GM18499 (cell line): Measurements from ENCODE around the gene BTG1.

Experiments used
- ATAC-seq: cut with Tn5 transposase; IDR thresholded peaks from one replicate; pipeline ENCODE4 v1.9.1; 2021; ENCODE audit warnings: moderate number of reproducible peaks; ENCODE audit not compliant: insufficient read depth, unreplicated experiment

Gene BTG1

DNA sequence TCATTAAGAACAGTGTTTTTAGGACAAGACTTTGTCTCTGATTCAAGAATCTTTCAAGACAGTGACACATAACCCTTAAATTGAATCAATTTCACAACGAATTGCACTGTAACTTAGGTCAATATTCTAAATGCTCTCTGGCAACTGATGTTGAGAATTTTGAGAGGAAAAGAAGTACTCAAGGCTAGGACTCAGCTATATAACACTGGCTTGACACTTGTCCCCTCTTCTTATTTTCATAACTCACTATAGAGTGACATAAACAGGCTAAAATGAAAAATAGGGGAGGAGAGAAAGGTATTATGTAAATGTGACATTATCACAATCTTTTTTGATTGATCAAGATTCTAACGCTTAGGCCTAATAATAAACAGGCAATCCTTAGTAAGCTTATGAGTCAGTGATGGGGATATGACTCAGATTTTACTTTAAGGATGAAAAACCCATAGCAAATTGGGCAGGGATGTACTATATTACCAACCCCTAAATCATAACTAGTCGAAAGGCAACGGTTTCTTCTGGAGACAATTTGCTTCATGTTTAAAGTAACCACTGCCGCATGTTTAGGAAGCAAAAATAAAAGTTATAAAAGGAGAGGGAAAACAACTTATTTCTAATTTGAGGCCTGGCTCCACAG lies 10.9 kb downstream of the BTG1 start:
- no peak for ATAC-seq

DNA sequence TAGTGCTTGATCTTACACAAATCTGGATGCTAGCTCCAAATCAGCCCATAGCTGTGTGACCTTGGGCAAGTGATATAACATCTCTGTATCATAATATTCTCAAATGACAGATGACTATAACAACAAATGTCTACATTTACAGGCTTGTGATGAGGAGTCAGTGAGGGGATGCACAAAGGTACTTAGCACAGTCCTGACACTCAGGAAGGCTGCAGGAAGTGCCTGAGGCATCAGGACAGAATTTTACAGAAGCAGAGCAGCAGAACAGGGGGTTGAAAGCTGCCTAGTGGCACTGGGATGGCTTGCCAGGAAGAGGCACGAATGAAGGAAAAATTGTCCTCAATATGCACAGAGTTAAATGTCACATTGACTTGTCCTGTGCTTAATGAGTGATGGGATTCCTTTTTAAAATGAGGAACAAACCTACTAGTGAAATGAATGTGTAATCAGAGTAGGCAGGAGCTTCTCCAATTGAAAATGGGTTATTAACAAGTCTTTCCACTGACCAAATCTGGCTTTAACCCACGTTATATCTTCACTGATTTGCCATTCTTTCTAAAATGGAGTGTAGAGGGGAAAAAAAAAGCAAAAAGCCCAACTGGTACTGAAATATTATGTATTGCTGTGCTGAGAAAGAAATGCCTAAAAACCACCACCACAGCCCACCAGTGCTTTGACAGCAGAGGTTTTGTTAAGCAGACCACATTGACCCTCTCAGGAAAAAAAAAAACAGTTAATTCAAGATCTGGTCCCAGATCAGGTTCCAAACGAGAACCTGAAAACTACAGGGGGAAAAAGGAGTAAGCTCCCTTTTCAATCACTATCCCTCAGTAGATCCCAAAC lies 11.6 kb downstream of the BTG1 start:
- ATAC-seq = no peak

DNA sequence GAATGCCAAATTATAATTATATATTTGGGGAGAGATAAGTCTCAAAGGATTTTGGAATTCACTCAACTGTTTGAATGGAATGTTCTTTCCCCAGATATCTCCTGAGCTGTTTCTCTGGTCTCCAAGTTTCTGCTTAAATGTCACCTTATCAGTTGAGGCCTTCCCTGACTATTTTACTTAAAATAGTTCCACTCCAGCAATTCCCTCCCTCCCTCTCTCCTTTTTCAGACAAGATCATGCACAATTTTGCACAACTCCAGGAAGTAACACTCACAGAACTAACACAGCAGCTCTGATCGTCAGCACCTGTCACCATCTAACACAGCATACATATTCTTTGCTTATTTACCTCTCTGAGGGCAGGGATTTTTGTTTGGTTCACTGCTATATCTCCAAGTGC lies 12.5 kb downstream of the BTG1 start:
- no peak for ATAC-seq

DNA sequence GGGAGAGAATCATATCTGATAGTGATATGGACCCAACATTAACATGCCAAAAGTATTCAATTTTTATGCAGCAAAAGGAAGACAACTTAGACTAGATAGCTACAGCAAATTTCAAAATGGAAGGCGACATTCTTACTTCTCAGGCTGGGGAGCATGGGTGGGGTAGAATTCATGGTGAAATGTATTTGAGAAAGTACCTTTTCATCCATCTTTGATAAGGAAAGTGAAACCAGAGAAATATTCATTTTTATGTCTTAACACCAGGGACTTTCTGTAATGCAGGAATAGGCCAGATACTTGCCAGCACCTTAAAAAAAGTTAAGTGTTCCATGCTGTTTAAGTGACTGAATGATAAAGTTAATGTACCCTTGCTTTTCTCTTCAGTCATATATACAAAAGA lies 13.4 kb downstream of the BTG1 start:
- ATAC-seq = no peak

DNA sequence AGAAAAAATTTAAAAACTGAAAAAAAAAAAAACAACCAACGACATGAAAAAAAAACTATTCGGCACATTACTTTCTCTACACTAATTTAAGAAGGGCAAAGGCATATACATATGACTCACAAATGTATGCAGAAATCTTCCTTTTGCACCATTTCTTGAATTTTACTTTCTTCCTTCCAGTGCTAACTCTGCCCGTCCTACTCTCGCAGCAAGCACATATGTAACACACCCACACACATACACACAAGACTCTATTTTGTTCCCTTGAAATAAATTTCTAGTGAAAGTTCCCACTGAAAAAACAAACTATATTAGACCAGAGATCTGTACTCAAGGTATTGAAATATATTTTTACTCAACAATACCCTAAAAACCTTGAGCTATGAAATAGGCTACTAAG lies 14.6 kb downstream of the BTG1 start:
- ATAC-seq = no peak

DNA sequence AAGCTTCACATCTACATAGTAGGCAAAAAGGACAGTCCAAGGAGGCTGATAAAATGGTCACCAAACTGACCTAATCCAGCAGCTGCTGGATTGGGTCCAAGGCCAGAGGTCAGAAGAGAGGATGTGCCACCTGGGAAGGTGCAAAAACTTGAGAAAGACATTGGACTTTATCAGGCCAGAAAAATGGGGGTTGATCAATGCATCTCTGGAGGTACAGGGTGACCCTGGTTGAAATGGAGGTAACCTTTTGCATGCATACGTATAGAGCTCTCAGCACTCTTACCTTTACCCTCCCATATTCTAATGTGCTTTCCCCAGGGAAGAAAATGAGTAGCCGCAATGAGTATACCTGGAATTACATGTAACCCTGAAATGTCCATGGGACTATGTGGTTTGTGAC lies 16.0 kb downstream of the BTG1 start:
- no peak for ATAC-seq

DNA sequence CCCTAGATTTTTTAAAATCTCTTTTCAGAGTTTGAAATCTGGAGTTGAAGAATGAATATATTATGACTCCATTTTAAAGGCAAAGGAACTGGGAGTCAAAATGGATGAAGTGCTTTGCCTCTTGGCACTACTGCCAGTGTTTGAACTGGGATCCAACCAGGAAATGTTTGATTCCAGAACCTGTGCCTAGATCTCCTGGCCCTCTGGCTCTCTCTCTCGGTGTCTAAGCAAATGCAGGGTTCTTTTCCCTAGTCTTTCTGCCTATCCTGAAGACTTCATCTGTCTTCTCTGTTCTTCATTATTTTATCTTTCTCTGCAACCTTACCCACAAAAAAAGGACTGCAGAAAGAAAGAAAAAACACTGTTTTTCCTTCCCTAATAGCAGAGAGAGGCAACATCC lies 17.0 kb downstream of the BTG1 start:
- ATAC-seq = no peak

GRCh38 chr12:92124689-92125029 lies 21.0 kb downstream of the BTG1 start:
- no peak for ATAC-seq

- ATAC-seq = no peak
Observed at GRCh38 chr12:92123780-92124688, 21.6 kb downstream of the BTG1 start.

DNA sequence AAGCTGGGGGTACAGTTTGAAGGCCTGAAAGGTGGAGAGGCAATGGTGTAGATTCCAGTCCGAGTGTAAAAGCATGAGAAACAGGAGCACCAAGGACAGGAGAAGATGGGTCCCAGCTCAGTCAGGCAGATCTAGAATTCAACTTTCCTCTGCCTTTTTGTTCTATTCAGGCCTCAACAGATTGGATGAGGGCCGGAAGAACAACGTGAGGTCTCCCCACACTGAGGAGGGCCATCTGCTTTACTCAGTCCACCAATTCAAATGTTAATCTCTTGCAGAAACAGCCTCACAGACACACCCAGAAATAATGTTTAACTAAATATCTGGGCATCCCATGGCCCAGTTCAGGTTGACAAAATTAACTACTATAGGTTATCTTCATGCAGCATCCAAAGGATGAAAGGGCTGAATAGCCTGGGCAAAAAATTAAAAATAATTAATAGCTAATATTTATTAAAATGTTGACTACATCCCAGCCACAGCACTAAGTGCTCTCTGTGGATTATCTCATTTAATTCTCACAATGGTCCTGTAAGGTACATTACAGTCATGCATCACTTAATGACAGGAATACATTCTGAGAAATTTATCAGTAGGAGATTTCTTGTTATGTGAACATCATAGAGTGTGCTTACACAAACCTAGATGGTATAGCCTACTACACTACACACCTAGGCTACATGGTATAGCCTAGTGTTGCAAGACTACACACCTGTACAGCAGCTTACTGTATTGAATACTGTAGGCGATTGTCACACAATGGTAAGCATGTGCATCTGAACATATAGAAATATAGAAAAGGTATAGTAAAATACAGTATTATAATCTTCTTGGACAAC lies 22.5 kb downstream of the BTG1 start:
- no peak for ATAC-seq

DNA sequence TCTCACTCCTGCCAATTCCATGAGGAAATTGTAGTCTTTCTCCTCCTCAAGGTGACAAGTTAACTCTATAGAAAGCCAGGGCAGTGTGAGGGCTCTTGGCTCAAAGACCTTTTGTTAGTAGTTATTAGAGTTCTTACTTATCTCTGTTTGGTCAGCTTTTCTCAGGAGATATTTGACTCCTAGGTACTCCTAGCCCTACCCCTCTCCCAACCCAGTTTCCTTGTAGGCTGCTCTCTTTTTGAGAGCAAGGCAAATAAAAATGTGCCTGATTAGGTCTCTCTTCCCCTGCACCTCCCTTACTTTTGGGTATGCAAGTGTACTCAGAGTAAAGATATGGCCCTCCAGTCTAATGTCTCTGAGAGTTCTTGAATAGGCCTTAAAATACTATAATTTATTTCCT lies 23.8 kb downstream of the BTG1 start:
- ATAC-seq = no peak

DNA sequence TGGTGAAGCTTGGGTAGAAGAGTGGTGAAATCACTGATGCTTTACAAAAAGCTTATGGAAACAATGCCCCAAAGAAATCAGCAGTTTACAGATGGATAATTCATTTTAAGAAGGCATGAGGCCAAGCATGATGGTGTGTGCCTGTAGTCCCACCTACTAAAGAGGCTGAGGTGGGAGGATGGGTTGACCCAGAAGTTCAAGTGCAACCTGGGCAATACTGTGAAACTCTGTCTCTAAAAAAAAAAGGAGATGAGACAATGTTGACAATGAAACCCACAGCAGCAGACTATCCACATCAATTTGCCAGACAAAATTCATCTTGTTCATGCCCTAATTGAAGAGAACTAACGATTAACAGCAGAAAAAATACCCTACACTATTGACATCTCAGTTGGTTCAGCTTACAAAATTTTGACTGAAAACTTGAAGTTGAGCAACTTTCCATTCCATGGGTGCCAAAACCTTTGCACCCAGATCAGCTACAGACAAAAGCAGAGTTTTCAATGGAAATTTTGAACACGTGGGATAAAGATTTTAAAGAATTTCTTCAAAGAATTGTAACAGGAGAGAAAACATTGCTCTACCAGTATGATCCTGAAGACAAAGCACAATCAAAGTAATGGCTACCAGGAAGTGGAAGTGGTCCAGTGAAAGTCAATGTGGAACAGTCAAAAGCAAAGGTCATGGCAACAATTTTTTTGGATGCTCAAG lies 26.7 kb downstream of the BTG1 start:
- no peak for ATAC-seq

GRCh38 chr12:92114834-92115233 lies 30.8 kb downstream of the BTG1 start:
- no peak for ATAC-seq

- ATAC-seq = no peak
Observed at GRCh38 chr12:92111256-92111655, 34.4 kb downstream of the BTG1 start.

- ATAC-seq = no peak
Observed at GRCh38 chr12:92110083-92110640, 35.5 kb downstream of the BTG1 start.

DNA sequence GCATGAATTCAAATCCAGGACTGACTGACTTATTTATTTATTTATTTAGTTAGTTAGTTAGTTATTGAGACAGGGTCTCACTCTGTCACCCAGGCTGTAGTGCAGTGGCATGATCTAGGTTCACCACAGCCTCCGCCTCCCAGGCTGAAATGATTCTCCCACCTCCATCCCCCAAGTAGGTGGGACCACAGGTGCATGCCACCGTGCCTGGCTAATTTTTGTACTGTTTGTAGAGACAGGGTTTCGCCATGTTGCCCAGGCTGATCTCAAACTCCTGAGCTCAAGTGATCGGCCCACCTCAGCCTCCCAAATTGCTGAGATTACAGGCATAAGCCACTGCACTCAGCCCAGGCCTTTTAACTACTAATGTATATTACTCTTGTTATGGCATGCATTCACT lies 36.0 kb downstream of the BTG1 start:
- ATAC-seq = no peak

DNA sequence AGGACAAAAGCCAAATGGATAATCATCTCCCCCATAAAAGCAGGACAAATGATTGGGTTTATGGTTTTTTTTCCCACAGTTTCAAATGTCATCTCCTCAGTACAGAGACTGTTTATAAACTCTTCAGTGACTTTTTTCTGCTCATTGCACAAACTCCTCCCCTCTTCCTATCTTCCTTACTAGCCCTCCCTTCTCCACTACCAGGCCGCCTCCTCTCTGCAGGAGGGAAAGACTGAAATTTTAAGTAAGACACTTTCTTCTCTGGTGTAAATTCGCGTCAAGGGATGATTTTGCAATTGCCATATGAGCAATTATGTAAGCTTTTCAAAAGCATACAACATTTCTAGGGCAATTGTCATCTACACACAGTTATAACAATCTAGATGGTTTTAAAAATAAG lies 37.0 kb downstream of the BTG1 start:
- ATAC-seq = no peak

DNA sequence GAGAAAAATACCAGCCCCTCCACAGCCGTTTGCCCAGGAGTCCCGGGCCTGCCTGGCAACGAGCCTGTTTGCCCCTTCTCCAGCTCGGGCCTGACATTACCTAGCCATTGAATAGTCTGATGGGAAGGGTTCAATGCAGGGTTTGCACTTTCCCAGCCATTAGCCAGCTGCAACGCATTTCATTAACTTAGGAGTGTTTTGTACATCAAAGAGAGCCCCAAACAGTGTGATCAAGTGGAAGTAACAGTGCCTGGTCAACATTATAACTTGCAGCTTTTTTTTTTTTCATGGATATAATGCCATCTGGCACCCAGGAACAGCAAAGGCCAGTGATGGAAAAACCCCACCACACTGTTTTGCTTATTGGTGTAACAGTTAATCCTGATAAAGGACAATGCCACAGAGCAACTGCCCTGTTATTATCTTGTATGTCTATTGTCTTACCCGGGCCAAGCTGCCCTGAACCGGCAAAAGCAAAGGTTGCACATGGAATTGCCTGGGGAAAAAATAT lies 38.0 kb downstream of the BTG1 start:
- no peak for ATAC-seq

DNA sequence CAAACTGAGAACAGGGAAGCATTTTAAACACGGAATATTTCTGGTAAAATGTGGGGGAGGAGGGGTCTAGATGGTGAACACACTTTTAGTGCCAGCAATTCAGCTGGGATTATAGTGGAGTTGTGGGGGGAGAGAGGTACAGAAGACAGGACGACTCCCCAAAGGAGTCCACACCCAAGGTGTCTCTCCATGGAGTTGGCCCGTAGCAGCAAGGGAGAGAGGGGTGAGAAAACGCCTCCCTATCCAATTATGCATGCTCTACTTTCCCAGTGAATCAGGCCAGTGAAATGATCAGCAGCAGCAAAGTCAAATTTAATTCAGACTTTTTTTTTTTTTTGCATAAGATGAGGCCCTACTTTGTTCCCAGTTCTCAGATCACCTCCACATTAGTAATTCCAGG lies 38.6 kb downstream of the BTG1 start:
- no peak for ATAC-seq
